GM12872 (cell line): ENCODE measurements around the gene LRP5.

Experiments used
- TF ChIP-seq, protein P1 (sequence below): IDR thresholded peaks from 3 replicates; pipeline ENCODE4 v1.5.1; 2011; ENCODE audit warnings: low read depth, mild to moderate bottlenecking, low read length, moderate library complexity; ENCODE audit not compliant: insufficient read depth

The LRP5 gene

DNA sequence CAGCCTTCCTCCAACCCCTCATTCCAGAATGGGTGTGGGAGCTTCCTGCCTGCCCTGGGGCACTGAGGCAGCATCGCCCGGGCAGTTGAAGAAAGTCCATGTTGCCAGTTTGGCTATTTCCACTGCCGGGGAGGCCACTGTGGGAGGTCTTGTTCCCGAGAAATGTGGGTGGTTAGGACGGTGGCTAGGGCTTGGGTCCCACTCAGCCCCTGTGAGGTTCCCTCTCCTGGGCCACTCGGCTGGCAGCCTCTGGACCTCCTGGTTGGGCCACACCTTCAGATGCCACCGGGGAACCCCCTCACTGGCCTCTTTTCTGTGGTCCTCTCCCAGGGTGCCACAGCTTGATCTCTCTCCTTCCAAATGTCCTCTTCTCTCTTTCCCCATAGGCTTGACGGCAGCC, 143.1 kb downstream of the LRP5 start:
- TF ChIP-seq, protein P1, sequence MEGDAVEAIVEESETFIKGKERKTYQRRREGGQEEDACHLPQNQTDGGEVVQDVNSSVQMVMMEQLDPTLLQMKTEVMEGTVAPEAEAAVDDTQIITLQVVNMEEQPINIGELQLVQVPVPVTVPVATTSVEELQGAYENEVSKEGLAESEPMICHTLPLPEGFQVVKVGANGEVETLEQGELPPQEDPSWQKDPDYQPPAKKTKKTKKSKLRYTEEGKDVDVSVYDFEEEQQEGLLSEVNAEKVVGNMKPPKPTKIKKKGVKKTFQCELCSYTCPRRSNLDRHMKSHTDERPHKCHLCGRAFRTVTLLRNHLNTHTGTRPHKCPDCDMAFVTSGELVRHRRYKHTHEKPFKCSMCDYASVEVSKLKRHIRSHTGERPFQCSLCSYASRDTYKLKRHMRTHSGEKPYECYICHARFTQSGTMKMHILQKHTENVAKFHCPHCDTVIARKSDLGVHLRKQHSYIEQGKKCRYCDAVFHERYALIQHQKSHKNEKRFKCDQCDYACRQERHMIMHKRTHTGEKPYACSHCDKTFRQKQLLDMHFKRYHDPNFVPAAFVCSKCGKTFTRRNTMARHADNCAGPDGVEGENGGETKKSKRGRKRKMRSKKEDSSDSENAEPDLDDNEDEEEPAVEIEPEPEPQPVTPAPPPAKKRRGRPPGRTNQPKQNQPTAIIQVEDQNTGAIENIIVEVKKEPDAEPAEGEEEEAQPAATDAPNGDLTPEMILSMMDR: no peak

DNA sequence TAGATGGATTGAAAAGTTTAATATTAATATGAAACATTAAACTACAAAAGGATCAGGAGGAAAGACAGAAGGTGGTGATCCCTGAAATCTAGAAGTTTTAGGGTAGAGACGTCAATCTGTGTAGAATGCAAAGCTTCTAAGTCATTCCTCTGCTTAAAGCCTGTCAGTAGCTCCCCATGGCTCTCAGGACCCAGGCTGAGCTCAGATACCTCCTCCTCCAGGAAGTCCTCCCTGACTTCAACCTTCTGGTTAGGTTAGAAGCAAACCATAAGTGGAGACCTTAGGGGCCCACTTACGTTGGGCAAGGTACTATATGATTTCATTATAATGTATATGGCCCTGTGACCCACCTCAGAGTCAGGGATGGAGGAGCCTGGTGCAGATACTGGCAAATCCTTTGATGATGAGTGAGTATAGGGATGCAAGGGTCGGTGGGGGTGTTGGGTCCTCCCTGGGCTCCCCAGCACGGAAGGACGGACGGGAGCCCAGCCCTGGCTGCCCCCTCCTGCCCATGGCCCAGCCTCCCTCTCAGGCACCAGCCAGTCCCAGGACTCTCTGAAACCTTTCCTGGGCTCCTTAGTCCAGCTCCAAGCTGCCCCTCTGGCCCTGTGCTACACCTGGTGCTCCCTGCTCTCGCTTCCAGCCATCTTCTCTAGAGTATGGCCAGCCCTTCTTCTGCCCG, 145.0 kb downstream of the LRP5 start:
- TF ChIP-seq, protein P1: no peak

DNA sequence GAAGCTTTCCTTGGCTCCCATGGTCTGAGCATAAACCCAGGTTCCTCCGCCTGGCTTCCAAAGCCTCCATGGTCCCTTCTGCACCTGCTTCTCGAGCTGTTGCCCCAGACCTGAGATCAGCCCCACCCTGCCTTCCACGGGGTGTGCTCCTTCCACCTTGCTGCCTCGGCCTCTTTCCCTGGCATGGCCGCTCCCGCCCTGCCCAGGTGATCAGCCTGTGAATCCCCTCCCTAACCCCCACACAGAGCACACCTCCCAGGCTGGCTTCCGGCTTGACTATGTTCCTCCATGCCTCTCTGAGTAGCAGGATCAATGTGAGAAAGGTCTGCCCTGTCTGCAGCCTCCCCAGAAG, 145.5 kb downstream of the LRP5 start:
- TF ChIP-seq, protein P1: no peak

DNA sequence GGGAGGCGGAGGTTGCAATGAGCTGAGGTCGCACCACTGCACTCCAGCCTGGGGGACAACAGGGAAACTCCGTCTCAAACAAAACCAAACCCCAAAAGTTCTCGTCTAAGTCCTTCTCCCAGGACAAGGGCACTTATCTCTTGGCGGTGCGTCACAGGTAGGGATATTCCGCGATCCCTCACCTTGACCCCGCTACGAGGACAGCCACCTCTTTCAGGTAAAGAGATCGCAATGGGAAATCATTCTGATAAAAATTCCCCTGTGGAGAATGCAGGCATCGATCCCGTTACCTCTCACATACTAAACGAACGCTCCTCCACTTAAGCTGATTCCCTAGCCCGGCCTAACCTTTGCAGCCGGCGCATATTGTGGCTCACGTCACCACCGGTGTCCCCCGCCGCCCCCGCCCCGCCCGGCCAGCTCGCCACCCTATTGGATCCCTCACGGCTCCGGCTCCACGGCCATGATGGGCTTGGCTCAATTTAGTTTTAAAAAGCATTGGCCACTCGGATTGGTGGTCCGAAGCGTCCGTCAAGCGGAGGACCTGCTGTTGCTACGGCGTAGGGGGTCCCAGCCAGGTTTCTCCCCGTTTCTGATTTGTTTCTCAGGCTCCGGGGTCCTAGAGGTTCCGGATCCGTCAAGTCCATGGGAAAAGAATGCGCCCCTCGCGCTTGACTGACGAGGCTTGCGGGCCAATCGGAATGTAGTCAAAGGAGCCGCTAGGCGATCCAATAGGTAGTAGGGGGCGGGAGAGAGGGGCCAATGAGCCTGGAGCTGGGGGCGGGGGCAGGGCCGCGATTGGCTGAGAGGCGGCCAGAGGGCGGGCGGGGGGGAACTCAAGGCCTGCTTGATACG, 147.7 kb downstream of the LRP5 start:
- TF ChIP-seq, protein P1: no peak

DNA sequence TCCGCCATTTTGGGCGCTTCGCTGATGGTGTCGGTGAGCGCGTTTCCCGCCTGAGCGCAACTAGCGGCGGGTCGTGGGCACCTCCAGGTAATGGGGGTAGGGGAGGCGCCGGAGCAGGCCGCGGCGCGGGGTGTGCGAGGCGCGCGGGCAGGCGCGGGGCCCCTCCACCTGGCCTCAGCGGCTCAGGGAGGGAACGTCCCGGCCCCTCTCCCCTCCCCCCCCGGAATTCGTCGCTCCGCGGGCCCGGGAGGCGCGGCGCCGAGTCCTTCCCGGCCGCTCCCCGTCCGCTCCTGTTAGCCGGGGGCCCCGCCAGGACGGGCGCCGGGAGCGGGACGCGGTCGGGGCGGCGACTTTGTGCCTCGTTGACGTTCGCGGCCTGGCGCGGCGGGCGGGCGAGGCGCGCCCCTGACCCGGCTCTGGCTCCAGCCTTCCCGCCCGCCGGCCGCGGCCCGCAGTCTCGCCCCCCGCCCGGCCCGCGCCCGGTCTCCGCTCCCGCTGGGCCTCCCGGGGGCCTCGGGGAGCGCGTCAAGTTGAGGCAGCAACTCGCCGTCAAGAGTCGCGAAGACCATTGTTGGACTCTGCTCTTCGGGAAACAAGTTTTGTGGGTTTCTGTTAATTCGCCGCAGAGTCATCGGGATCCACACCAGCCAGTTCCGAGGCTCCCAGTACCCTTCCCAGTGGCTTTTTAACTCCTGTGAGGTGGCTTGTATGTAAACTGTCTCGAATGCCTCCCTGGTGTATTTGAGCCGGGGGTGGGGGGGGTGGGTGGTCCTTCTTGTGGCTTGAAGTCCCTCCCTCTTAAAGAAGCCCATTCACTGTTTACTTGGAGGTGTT, 148.6 kb downstream of the LRP5 start, which contains the start of gene PPP6R3:
TSS of gene PPP6R3 (plus strand) at position 12 of the 834 bp plus-strand sequence. CDS start 76,913 bp downstream, outside the sequence.
- TF ChIP-seq, protein P1: no peak

DNA sequence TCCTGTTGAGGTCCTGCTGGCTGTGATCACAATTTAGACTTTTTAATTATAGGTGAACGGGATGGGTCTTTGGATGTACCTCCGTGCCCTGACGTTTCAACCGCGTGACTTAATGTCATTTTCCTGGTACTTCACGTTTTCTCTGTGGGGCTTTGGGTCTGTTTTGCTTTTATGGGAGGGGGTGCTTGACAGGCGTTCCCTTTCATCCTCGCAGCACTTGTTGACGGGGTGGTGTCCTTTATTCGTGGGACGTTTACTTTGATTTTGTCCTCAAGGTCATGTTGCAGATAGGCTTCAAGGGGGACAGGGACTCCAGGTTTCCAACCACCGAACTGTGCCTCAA, 149.2 kb downstream of the LRP5 start:
- TF ChIP-seq, protein P1: no peak

DNA sequence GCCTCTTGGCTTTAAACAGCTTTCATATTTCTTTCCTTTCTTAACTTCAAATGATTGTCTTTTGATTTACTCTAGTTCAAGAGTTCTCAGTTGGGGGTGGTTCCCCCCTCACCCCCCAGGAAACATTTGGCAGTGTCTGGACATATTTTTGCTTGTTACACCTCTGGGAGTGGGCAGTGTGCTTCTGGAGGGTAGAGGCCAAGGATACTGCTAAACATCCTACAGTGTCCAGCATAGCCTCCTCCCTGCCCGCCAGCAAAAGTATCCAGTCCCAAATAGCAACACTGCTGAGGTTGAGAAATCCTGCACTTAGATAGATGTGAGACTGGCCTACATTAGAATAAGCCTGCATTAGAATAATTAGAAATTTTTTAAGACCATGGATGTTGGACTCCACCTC, 151.3 kb downstream of the LRP5 start:
- TF ChIP-seq, protein P1: no peak
